ENCODE data around the gene BTBD19. TPM values are rescaled to one million over a fixed set of nuclear protein-coding genes. Genes with fewer than 3 reads are reported as not detected.

The BTBD19 gene
- total and polyA plus RNA-seq, 9 of the 15 experiments (the other 6 are each of a cell fraction or from before 2014, with no cell fraction given) = 0.22 to 2.0 (median 0.95) TPM

- Histone ChIP-seq H3K4me3 (no peak overlapping the region), H4K20me1 (replicated peaks; ENCODE audit: control insufficient read depth, insufficient read depth, low read length) (no peaks in the 10 kb centered on the region), H3K4me1 (replicated peaks in 1 of 2; ENCODE audit: control insufficient read depth in 2 of 2, insufficient read depth in 2 of 2, low read length in 2 of 2) (peaks cover 13 to 33% of the 10 kb centered on the region in 2 experiments), H3K79me2 (ENCODE audit: control insufficient read depth, insufficient read depth, low read length) (no peaks in the 10 kb centered on the region), H3K27me3 (ENCODE audit: control insufficient read depth in 2 of 2, insufficient read depth in 2 of 2, low read length in 2 of 2) (no peaks in the 10 kb centered on the region), H3K27ac (ENCODE audit: extremely low read depth, low read depth, low read length) (no peak overlapping the region), H3K9me1 (ENCODE audit: control insufficient read depth, insufficient read depth, low read length) (no peaks in the 10 kb centered on the region), H3K4me2 (ENCODE audit: insufficient read depth, low read length) (no peak overlapping the region), H3K9me3 (replicated peaks; ENCODE audit: control insufficient read depth, insufficient read depth, low read depth, low read length) (no peaks in the 10 kb centered on the region; the same call in 1 of the 2 replicates), H2AFZ (ENCODE audit: low read depth, low read length) (no peak overlapping the region), H3K9ac (ENCODE audit: insufficient read depth in 1 of 2, low read depth in 2 of 2, low read length in 2 of 2) (no peak overlapping the region), H3K36me3 (ENCODE audit: control insufficient read depth, insufficient read depth, low read length) (no peaks in the 10 kb centered on the region)
- WGBS (ENCODE audit: insufficient coverage, low coverage, missing lambda C conversion rate) = 85% methylated on average over 11 of the region's 11 CpGs
- intact Hi-C loops (cut with micrococcal nuclease) = loop anchor here (2.0 to 5.0 kb wide), 2 partner anchors 17 to 41 kb away; partner anchors contain the start of genes PLK3 and RPS8
- in situ Hi-C loops (cut with MboI) = no loop called here
- ATAC-seq (no peak), FAIRE-seq (no peak), DNase-seq (ENCODE audit: extremely low read depth in 1 of 4, low spot score in 3 of 4) (no peak)
- ChIA-PET POLR2A (interaction anchor here (0.6 to 9.2 kb wide), 21 partner anchors 14 to 1429 kb away, joined by 3 to 594 read pairs (median 11); partner anchors contain the start of genes BEST4, BTBD19, DYNLT4 and EIF2B3), CTCF (ENCODE audit: low intra/inter-chr PET ratio) (no interaction called here)
- BruUV-seq (replicated peaks) = no TSS peak
- TF ChIP-seq TRIM24 (IDR thresholded peaks at IDR 0.05) (0 out of 4 replicates have a peak, but pooled peaks of 1 of the 2 experiments have one; percentile 16), CEBPB (tag; IDR thresholded peaks at IDR 0.05) (0 out of 2 replicates have a peak, but pooled peaks have one; percentile 16), KDM1A (IDR thresholded peaks at IDR 0.05) (0 out of 4 replicates have a peak, but pooled peaks of 1 of the 2 experiments have one; percentile 1), ZC3H4 (CRISPR knock-in tag; IDR thresholded peaks at IDR 0.05; ENCODE audit: borderline replicate concordance) (peak; percentile 72; the same call in 1 of the 2 replicates), MCM3 (IDR thresholded peaks at IDR 0.05) (no peak), ATF4 (CRISPR knock-in tag; IDR thresholded peaks at IDR 0.05) (no peak)
Measured at GRCh38 chr1:44817771-44818495, 9.6 kb downstream of the BTBD19 start.

All from K562 (cell line).